Epithelial cell of proximal tubule (primary cell): Measurements from ENCODE around the gene GPR17. TPM values are rescaled to one million over a fixed set of nuclear protein-coding genes. Genes with fewer than 3 reads are reported as not detected.

Experiments used
- DNase-seq: peaks from one replicate; pipeline ENCODE4 v3.0.0-alpha.2; 2011; ENCODE audit warnings: low read depth
- H3K4me3 ChIP-seq: 2 replicates; pipeline ENCODE4 v1.5.1; 2011; ENCODE audit warnings: low read depth, mild to moderate bottlenecking, low read length
- total RNA-seq: library from RNA; depleted of rRNA; stranded (reverse); fragments of >200 nt; gene quantifications from 2 replicates; pipeline ENCODE4 v1.2.3, GENCODE V29; 2015
- TF ChIP-seq, protein P1 (sequence below): conservative IDR thresholded peaks from 2 replicates; pipeline ENCODE4 v1.5.1; 2012; ENCODE audit warnings: low read depth, mild to moderate bottlenecking, low read length

Gene GPR17
- total RNA-seq, 1 donor from 2014 or later = not detected

DNA sequence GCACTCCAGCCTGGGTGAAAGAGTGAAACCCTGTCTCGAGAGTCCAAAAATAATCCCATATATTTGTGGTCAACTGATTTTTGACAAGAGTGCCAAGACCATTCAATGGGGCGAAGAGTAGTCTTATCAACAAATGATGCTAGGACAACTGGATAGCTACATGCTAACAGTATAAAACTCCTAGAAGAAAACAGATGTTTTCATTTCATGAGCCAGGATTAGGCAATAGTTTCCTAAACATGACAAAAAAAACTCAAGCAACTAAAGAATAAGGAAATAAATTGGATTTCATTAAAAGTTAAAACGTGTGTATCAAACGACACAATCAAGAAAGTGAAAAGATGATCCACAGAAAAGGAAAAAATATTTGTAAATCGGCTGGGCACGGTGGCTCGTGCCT is 23.1 kb downstream of the GPR17 start:
- no peak overlapping the region for H3K4me3 ChIP-seq
- TF ChIP-seq, protein P1, sequence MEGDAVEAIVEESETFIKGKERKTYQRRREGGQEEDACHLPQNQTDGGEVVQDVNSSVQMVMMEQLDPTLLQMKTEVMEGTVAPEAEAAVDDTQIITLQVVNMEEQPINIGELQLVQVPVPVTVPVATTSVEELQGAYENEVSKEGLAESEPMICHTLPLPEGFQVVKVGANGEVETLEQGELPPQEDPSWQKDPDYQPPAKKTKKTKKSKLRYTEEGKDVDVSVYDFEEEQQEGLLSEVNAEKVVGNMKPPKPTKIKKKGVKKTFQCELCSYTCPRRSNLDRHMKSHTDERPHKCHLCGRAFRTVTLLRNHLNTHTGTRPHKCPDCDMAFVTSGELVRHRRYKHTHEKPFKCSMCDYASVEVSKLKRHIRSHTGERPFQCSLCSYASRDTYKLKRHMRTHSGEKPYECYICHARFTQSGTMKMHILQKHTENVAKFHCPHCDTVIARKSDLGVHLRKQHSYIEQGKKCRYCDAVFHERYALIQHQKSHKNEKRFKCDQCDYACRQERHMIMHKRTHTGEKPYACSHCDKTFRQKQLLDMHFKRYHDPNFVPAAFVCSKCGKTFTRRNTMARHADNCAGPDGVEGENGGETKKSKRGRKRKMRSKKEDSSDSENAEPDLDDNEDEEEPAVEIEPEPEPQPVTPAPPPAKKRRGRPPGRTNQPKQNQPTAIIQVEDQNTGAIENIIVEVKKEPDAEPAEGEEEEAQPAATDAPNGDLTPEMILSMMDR = no peak
- no peak for DNase-seq

- no peak for DNase-seq
- no peak overlapping the region for H3K4me3 ChIP-seq
- TF ChIP-seq, protein P1 = no peak
Measured at GRCh38 chr2:127670055-127670956, 24.4 kb downstream of the GPR17 start.

DNA sequence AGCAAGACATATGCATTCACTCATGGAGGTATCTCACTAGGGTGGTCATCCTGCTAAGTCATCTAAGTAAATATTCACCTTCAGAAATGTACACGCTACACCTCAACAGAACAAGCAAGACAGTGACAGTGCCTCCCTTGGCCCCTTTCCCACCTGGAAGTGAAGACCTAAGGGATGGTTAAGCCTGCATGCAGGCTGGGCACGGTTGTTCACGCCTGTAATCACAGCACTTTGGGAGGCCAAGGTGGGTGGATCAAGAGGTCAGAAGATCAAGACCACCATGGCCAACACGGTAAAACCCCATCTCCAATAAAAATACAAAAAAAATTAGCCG is 25.0 kb downstream of the GPR17 start:
- H3K4me3 ChIP-seq = no peak overlapping the region
- TF ChIP-seq, protein P1 = no peak
- DNase-seq = no peak

DNA sequence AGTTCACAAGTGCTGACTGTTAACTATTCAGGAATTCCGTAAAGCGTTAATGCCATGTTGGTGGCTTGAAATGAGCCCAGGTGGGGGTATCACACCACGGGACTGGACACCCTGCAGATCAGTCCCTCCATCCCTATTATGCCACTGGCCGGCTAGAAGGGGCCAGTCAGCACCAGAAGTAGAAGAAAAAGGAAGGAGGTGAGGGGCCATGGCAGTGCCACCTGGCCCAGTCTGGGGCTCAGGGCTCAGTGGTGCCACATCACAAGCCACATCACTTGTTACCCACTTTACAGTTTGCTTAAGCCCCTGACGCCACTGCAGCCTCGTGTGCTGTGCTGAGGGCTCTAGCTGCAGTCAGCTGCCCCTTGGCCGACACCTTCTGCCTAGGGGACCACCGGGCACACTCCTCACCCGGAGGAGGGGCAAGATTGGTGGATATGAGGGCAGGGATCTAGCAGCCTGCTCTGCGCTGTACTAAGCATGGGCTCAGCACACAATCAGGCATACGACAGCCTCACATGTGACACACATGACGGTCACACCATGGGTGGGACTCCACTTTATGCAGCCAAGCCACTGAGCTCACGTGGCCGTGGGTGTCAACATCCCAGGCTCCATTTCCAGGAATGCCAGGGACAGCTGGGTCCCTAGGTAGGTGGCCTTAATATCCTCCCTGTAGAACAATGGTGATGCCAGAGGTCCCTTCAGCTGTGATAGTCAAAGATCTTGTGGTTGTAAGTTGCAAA is 25.8 kb downstream of the GPR17 start:
- DNase-seq = no peak
- TF ChIP-seq, protein P1 = no peak

DNA sequence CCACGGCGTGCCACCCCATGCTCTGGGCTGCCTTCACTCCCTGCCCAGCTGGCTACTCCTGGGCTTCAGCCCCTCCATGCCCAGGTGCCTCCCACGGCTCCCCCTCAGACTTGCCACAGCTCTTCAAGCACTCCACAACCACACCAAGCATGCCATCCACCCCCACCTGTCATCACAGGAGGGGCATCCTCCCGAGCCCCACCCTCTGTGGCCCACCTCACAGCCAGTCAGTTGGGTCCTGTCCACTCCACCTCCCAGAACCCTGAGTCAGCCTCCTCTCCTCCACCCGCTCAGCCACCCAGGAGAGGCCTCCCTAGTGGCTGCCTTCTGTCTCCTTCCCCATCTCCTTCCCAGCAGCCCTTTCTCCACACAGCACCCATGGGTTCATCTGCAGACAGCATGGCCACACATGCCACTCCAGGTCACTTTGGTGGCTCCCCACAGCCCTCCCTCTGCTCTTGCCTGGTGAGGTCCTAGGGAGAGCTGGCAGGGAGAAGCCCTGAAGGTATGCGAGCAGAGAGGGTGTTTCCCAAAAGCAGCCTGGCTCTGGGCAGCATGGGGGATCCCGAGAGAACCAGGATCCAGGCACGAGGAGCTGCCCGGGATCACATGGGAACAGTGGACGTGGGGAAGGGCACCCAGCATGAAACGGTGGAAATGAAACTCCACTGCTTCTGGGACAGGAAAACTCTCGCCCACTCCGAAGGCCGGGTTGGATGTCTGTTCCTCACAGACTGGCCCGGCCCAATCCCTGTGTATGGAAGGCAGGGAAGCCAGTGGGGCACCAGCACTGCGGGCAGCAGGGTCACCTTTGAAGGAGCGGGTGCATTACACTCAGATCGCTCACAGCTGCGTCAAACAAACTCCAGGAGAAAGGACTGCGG is 26.6 kb downstream of the GPR17 start:
- no peak for DNase-seq
- H3K4me3 ChIP-seq = no peak overlapping the region
- TF ChIP-seq, protein P1 = no peak

More for the DNA sequence above, 25.8 kb downstream of the GPR17 start:
- no peak overlapping the region for H3K4me3 ChIP-seq

GRCh38 chr2:127673291-127674069 is 27.5 kb downstream of the GPR17 start:
- no peak for DNase-seq
- TF ChIP-seq, protein P1 = no peak
- H3K4me3 ChIP-seq = no peak overlapping the region
